Measurements from ENCODE around the gene TNFRSF8. TPM values are rescaled to one million over a fixed set of nuclear protein-coding genes. Genes with fewer than 3 reads are reported as not detected.
"Not testable (repeated sequence)": the region's sequence is repeated elsewhere in the genome, so short reads cannot be mapped to it uniquely, and the experiment has no call there.

Gene TNFRSF8
- total RNA-seq, 2 donors from 2014 or later = 0.16 to 0.47 TPM

DNA sequence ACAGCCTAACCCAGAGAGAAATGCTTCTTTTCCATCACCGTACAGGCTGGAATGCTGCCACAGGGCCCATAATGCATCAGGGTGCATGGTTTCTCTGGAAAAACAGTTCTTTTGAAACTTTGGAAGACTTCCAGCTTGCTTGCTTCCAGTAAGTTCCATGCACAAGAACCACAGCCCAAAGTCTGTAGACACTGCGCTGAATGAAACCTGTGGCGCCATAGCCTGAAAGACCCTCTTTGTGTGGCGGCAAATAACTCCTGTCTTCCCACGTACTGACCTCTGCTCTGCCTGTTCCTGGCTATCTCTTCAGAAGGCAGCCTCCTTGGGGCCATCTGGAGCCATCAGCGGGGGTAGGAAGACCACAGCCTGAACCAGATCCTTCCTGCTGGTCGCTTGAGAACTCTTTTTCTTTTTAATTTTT, 28.7 kb upstream of the TNFRSF8 start:
- Histone ChIP-seq H3K9me3 (no peaks in the 10 kb centered on the region), H3K27ac (no peak overlapping the region), H3K9ac (ENCODE audit: low read depth in 2 of 2, low read length in 2 of 2) (no peak overlapping the region), H3K36me3 (no peaks in the 10 kb centered on the region), H3K4me1 (no peaks in the 10 kb centered on the region), H3K4me3 (no peak overlapping the region), H3K27me3 (no peaks in the 10 kb centered on the region)
- TF ChIP-seq, protein P1, sequence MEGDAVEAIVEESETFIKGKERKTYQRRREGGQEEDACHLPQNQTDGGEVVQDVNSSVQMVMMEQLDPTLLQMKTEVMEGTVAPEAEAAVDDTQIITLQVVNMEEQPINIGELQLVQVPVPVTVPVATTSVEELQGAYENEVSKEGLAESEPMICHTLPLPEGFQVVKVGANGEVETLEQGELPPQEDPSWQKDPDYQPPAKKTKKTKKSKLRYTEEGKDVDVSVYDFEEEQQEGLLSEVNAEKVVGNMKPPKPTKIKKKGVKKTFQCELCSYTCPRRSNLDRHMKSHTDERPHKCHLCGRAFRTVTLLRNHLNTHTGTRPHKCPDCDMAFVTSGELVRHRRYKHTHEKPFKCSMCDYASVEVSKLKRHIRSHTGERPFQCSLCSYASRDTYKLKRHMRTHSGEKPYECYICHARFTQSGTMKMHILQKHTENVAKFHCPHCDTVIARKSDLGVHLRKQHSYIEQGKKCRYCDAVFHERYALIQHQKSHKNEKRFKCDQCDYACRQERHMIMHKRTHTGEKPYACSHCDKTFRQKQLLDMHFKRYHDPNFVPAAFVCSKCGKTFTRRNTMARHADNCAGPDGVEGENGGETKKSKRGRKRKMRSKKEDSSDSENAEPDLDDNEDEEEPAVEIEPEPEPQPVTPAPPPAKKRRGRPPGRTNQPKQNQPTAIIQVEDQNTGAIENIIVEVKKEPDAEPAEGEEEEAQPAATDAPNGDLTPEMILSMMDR (IDR thresholded peaks at IDR 0.05) = no peak
- intact Hi-C loops (cut with DNase I) = no loop called here
- DNase-seq = no peak

DNA sequence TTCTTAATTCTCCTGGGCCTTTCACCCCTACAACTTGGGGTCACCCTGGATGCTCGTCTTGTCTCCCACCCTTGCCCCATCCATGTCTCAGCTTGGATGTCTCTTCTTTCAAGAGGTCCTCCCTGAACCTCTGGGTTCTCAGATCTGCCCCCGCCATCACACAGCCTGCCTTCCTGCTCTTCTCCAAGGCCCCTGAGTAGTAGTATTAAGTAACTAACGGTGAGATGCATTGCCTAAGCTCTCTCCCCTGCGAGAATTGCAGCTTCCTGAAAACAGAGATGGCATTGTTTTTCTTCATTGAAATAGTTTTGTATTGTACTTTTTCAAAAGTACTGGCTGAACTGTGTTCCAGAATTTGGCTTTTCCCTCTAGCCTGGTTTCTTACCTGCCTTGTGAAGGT, 27.8 kb upstream of the TNFRSF8 start:
- Histone ChIP-seq H3K4me1 (no peaks in the 10 kb centered on the region), H3K9ac (ENCODE audit: low read depth in 2 of 2, low read length in 2 of 2) (no peak overlapping the region), H3K36me3 (no peaks in the 10 kb centered on the region), H3K4me3 (no peak overlapping the region), H3K27ac (no peak overlapping the region), H3K27me3 (no peaks in the 10 kb centered on the region), H3K9me3 (no peaks in the 10 kb centered on the region)
- TF ChIP-seq, protein P1 (IDR thresholded peaks at IDR 0.05) = no peak
- DNase-seq = no peak
- intact Hi-C loops (cut with DNase I) = no loop called here

DNA sequence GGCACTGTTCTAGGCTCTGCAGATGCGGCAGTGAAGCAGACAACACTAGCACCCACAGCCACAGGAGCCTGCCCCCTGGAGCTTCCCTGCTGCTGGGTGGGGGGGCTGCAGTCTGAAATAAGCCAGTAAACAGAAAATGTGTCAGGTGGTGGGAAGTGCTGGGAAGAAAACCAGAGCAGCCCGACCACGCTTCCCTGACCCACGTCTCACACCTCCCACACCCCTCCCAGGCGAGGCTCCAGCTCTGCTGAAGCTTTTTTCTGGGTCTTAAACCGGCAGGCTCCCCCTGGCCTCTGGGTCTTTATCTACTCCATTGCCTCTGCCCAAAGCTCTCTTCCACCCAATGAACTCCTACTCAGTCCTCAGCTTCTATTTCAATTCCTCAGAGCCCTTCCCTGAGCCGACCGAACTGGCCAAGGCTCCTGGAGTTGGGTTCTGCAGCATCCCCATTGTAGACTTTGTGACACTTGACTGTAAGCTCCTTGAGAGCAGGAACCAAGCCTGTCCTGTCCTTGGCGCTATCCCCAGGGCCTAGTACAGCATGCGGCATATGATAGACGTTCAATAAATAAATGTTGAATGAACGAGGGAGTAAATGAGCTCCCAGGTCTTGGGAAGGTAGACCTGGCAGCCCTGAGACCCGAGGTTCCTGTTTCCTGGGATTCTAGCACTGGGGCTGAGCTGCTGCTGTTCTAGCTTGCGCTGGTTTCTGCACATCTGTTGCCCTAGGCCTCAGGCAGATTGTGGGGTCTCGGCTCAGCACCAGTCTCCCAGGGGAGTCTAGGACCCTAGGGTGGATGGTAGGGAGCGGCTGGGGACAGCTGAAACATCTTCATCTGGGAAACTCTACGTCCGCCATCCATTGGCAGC, 25.4 kb upstream of the TNFRSF8 start:
- DNase-seq = no peak
- H3K27ac ChIP-seq = no peak overlapping the region
- H3K27me3 ChIP-seq = no peaks in the 10 kb centered on the region
- H3K4me3 ChIP-seq = no peak overlapping the region
- H3K9ac ChIP-seq (ENCODE audit: low read depth in 2 of 2, low read length in 2 of 2) = no peak overlapping the region
- H3K4me1 ChIP-seq = no peaks in the 10 kb centered on the region
- TF ChIP-seq, protein P1 (IDR thresholded peaks at IDR 0.05) = no peak
- intact Hi-C loops (cut with DNase I) = no loop called here
- no peaks in the 10 kb centered on the region for H3K9me3 ChIP-seq
- no peaks in the 10 kb centered on the region for H3K36me3 ChIP-seq

GRCh38 chr1:12038356-12039163, 24.5 kb upstream of the TNFRSF8 start:
- Histone ChIP-seq H3K4me1 (no peaks in the 10 kb centered on the region), H3K36me3 (no peaks in the 10 kb centered on the region), H3K4me3 (no peak overlapping the region), H3K9ac (ENCODE audit: low read depth in 2 of 2, low read length in 2 of 2) (no peak overlapping the region), H3K27ac (no peak overlapping the region), H3K9me3 (no peaks in the 10 kb centered on the region), H3K27me3 (no peaks in the 10 kb centered on the region)
- TF ChIP-seq, protein P1 (IDR thresholded peaks at IDR 0.05) = no peak
- intact Hi-C loops (cut with DNase I) = no loop called here
- DNase-seq = no peak

DNA sequence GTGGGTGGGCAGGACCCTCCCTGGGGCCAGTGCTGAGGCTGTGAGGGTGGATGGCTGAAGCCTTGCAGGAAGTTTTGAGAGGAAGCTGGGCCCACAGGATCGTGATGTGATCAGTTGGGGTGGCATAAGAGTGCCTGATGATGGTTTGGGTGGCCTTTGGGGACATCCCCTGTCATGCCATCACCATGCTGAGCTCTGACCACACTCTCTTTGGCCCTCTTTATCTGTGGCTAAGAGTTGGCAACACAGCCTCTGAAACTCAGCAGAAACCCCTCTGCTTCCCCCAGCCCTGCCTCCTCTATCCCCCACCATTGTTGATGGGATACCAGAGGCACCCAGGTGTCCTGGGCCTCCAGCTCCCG, 24.0 kb upstream of the TNFRSF8 start:
- Histone ChIP-seq H3K36me3 (no peaks in the 10 kb centered on the region), H3K9me3 (no peaks in the 10 kb centered on the region), H3K4me3 (no peak overlapping the region), H3K27ac (no peak overlapping the region), H3K4me1 (no peaks in the 10 kb centered on the region), H3K27me3 (no peaks in the 10 kb centered on the region), H3K9ac (ENCODE audit: low read depth in 2 of 2, low read length in 2 of 2) (no peak overlapping the region)
- no peak for DNase-seq
- TF ChIP-seq, protein P1 (IDR thresholded peaks at IDR 0.05) = no peak
- intact Hi-C loops (cut with DNase I) = no loop called here

DNA sequence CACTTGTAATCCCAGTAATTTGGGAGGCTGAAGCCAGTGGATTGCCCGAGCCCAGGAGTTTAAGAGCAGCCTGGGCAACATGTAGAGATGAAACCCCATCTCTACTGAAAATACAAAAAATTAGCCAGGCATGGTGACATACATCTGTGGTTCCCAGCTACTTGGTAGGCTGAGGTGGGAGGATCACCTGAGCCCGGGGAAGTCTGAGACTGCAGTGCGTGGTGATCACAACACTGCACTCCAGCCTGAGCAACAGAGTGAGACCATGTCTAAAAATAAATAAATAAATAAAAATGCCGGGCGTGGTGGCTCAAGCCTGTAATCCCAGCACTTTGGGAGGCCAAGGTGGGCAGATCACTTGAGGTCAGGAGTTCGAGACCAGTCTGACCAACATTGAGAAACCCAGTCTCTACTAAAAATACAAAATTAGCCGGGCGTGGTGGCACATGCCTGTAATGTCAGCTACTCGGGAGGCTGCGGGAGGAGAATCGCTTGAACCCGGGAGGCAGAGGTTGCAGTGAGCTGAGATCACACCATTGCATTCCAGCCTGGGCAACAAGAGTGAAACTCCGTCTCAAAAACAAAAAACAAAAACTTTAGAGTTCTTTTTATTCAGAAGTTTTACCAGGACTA, 23.2 kb upstream of the TNFRSF8 start:
- H3K27ac ChIP-seq; intact Hi-C loops (cut with DNase I): not testable (repeated sequence)

More for the DNA sequence above, 23.2 kb upstream of the TNFRSF8 start:
- DNase-seq; H3K27me3 ChIP-seq; H3K9me3 ChIP-seq; H3K4me1 ChIP-seq; H3K36me3 ChIP-seq; H3K4me3 ChIP-seq; H3K9ac ChIP-seq (ENCODE audit: low read depth in 2 of 2, low read length in 2 of 2): not testable (repeated sequence)
